ENCODE data around the gene RHBDF1.
"Not testable (repeated sequence)": the region's sequence is repeated elsewhere in the genome, so short reads cannot be mapped to it uniquely, and the experiment has no call there.

Gene RHBDF1

GRCh38 chr16:60166-60565 is 12.3 kb downstream of the RHBDF1 start:
- no peak for DNase-seq (ENCODE audit: low read depth in 3 of 3)

- DNase-seq (ENCODE audit: low read depth in 3 of 3): no peak
Observed at GRCh38 chr16:59440-60059, 12.9 kb downstream of the RHBDF1 start.

GRCh38 chr16:58491-59439 is 13.7 kb downstream of the RHBDF1 start:
- no peak for DNase-seq (ENCODE audit: low read depth in 3 of 3)

GRCh38 chr16:57711-58110 is 14.7 kb downstream of the RHBDF1 start:
- no peak for DNase-seq (ENCODE audit: low read depth in 3 of 3)

- DNase-seq (ENCODE audit: low read depth in 3 of 3): no peak
Observed at GRCh38 chr16:56231-56927, 16.1 kb downstream of the RHBDF1 start.

- DNase-seq (ENCODE audit: low read depth in 3 of 3): no peak
Observed at GRCh38 chr16:55571-56136, 16.8 kb downstream of the RHBDF1 start.

- DNase-seq (ENCODE audit: low read depth in 3 of 3): no peak
Observed at GRCh38 chr16:54237-54581, 18.2 kb downstream of the RHBDF1 start.

GRCh38 chr16:53346-54236 is 18.8 kb downstream of the RHBDF1 start, which contains the start of the genes POLR3K and SNRNP25:
POLR3K (minus strand) TSS chr16:53608; CDS start chr16:53586, 22 bp downstream.
SNRNP25 (plus strand) TSS chr16:53828; CDS start chr16:54017, 189 bp downstream.
- peak; percentile 94 to 98 (median 96) for DNase-seq (ENCODE audit: low read depth in 3 of 3)

- no peak for DNase-seq (ENCODE audit: low read depth in 3 of 3)
Observed at GRCh38 chr16:50769-51591, 21.5 kb downstream of the RHBDF1 start.

- no peak for DNase-seq (ENCODE audit: low read depth in 3 of 3)
Observed at GRCh38 chr16:47234-47633, 25.2 kb downstream of the RHBDF1 start.

GRCh38 chr16:46510-46909 is 25.9 kb downstream of the RHBDF1 start:
- DNase-seq (ENCODE audit: low read depth in 3 of 3): not testable (repeated sequence)

- no peak for DNase-seq (ENCODE audit: low read depth in 3 of 3)
Observed at GRCh38 chr16:45454-45853, 27.0 kb downstream of the RHBDF1 start.

- no peak for DNase-seq (ENCODE audit: low read depth in 3 of 3)
Observed at GRCh38 chr16:44655-45054, 27.8 kb downstream of the RHBDF1 start.

- DNase-seq (ENCODE audit: low read depth in 3 of 3): no peak
Observed at GRCh38 chr16:43294-43693, 29.1 kb downstream of the RHBDF1 start.

- DNase-seq (ENCODE audit: low read depth in 3 of 3): no peak
Observed at GRCh38 chr16:42691-43090, 29.7 kb downstream of the RHBDF1 start.

- DNase-seq (ENCODE audit: low read depth in 3 of 3): no peak
Observed at GRCh38 chr16:42069-42457, 30.4 kb downstream of the RHBDF1 start.

- DNase-seq (ENCODE audit: low read depth in 3 of 3): no peak
Observed at GRCh38 chr16:41439-42068, 30.9 kb downstream of the RHBDF1 start.

- peak in 2 of 3 donors; percentile 26 to 27 for DNase-seq (ENCODE audit: low read depth in 3 of 3)
Observed at GRCh38 chr16:38941-39892, 33.2 kb downstream of the RHBDF1 start.
